DMS114 treated with DMSO at 0.1 percent for 48 hours (cell line): Measurements from ENCODE around the gene PIGB.
"Not testable (repeated sequence)": the region's sequence is repeated elsewhere in the genome, so short reads cannot be mapped to it uniquely, and the experiment has no call there.

Experiments
- DNase-seq: peaks from one replicate; lab custom pipeline; 2025; ENCODE audit not compliant: unreplicated experiment; lab: John Stamatoyannopoulos, UW

Gene PIGB

GRCh38 chr15:55372701-55373440 is 53.8 kb downstream of the PIGB start:
- no peak for DNase-seq

GRCh38 chr15:55379095-55379494 is 60.1 kb downstream of the PIGB start:
- no peak for DNase-seq

DNA sequence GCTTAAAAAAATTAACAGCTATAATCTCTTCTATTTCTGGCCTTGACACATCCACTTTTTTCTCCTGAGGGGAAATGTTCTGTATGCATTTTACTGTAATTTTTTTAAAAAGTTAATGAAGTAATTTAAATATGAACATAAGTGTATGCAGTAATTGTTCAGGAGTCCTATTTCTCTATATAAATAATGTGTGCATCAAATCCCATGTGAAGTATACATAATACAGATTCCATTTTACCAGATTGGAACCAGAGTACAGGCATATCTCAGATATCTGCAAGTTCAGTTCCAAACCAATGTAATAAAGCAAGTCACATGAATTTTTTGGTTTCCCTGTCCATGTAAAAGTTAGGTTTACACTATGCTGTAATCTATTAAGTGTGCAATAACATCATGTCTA is 62.6 kb downstream of the PIGB start:
- no peak for DNase-seq

GRCh38 chr15:55383687-55384086 is 64.7 kb downstream of the PIGB start:
- no peak for DNase-seq

DNA sequence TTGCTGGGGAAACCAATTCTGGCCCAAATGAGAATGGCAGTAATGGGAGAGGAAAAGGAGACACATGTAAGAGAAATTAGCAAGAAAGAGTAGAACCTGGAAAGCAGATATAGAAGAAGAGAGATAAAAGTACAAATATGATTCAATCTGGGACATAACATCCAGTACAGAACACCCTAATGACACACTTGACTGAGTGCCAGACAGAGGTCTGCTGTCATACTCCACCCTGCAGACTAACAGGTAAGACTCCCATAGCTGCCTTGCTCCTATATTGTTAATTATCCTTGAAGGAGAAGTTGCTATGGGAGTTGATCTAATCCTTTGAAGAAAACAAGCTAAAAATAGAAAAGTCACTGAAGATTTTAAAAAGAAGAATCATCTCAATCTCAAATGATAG is 68.0 kb downstream of the PIGB start:
- DNase-seq = no peak

GRCh38 chr15:55389264-55389607 is 70.2 kb downstream of the PIGB start:
- DNase-seq = no peak

DNA sequence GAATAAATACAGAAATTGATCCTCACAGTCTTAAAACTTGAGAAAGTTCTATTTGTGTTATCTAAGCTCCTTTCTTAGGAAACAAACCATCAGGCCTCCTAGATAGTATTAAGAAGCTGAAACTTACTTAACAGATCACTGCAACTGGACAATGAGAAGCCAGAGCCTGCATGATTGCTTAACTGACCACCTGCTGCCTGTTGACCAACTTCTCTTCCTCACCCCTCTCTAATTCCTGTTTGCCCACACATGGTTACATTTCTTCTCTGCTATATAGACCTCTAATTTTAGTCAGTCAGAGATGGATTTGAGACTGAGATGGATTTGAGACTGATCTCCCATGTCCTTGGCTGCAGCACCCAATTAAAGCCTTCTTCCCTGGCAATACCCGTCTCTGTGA is 75.7 kb downstream of the PIGB start:
- DNase-seq = no peak

DNA sequence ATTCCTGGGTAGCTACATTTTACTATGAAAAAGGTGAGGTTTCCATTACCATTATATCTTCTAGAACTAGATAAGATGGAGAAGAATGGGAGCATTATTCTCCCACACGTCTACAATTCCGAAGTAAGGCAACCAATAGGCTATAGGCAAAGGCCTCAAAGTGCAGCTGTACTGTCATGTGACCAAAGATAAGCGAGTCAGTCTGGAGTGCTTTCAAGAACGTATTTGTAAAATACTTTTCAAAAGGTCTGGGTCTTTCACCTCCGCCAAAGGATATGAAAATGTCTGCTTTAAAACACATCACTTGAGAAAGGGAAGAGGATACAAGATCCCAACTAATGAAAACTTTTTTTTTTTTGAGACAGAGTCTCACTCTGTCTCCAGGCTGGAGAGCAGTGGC is 79.2 kb downstream of the PIGB start:
- no peak for DNase-seq

DNA sequence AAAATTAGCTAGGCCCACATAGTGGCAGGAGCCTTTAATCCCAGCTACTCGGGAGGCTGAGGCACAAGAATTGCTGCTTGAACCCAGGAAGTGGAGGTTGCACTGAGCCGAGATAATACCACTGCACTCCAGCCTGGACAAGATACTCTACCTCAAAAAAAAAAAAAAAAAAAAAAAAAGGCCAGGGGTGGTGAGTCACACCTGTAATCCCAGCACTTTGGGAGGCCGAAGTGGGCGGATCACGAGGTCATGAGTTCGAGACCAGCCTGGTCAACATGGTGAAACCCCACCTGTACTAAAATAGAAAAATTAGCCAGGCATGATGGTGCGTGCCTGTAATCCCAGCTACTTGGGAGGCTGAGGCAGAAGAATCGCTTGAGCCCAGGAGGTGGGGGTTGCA is 81.0 kb downstream of the PIGB start:
- not testable (repeated sequence) for DNase-seq

GRCh38 chr15:55401786-55402246 is 82.8 kb downstream of the PIGB start:
- DNase-seq = no peak

- DNase-seq = no peak
These were observed 83.7 kb downstream of the PIGB start for GRCh38 chr15:55402707-55403106.

DNA sequence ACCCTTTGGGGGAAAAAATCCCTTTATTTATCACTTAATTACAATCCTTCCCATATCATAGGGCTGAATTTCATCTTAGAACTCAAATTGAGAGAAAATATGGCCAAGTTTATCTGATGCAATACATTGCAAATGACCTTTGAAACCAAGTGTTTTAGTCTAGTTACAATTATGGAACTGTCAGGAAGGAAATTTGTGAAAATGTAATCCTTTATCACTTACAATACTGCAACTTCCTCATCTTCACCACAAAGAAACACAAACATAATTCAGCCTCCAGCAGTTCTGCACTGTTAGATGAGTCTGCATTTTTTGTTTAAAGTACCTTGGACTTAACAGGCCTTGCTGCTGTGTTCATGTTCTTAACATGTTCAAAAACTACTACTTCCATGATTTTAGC is 84.5 kb downstream of the PIGB start:
- DNase-seq = no peak
